GM23248 (cell line): ENCODE data around the gene CHD3.

Experiments
- EZH2 ChIP-seq: fragments of 200-600 bp; sonication (generic); IDR thresholded peaks from 2 replicates; pipeline ENCODE4 v1.6.1; 2018; ENCODE audit warnings: antibody characterized with exemption, mild to moderate bottlenecking; ENCODE audit not compliant: insufficient read depth, poor library complexity, severe bottlenecking
- EZH2phosphoT487 ChIP-seq: fragments of 200-600 bp; sonication (generic); IDR thresholded peaks from 2 replicates; pipeline ENCODE4 v1.6.1; 2018; ENCODE audit warnings: antibody characterized with exemption, moderate library complexity, mild to moderate bottlenecking, low read depth; ENCODE audit not compliant: insufficient read depth

DNA sequence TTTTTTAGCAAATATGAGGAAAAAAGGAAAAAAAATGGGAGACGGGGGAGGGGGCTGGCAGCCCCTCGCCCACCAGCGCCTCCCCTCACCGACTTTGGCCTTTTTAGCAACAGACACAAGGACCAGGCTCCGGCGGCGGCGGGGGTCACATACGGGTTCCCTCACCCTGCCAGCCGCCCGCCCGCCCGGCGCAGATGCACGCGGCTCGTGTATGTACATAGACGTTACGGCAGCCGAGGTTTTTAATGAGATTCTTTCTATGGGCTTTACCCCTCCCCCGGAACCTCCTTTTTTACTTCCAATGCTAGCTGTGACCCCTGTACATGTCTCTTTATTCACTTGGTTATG, 34.9 kb upstream of the CHD3 start:
- TF ChIP-seq EZH2 = no peak
- no peak for TF ChIP-seq EZH2phosphoT487
